Cardiac muscle cell (in vitro differentiated cells and primary cell): Measurements from ENCODE around the gene SLC7A4. TPM values are rescaled to one million over a fixed set of nuclear protein-coding genes. Genes with fewer than 3 reads are reported as not detected.

Source experiments
- DNase-seq, 2 donors: peaks; one replicate each; pipeline versions ENCODE4 v3.0.0 to v3.0.0-alpha.2; 2010 to 2017; ENCODE audit warnings: low read depth in 1 of 2, low spot score in 1 of 2
- H3K27ac ChIP-seq: fragments of 200-600 bp; sonication (generic); 2 replicates; pipeline ENCODE4 v1.5.1; 2016
- H3K27me3 ChIP-seq: fragments of 200-600 bp; sonication (generic); 2 replicates; pipeline ENCODE4 v1.6.0; 2016; ENCODE audit warnings: control low read depth
- H3K36me3 ChIP-seq: fragments of 200-600 bp; sonication (generic); 2 replicates; pipeline ENCODE4 v1.5.1; 2016; ENCODE audit warnings: control low read depth
- H3K4me1 ChIP-seq: fragments of 200-600 bp; sonication (generic); 2 replicates; pipeline ENCODE4 v1.8.1; 2017; ENCODE audit warnings: low read depth, mild to moderate bottlenecking, mixed run types
- H3K4me3 ChIP-seq: fragments of 200-600 bp; sonication (generic); 2 replicates; pipeline ENCODE4 v1.5.1; 2016; ENCODE audit warnings: mild to moderate bottlenecking
- H3K9me3 ChIP-seq: fragments of 200-600 bp; sonication (generic); 2 replicates; pipeline ENCODE4 v1.5.1; 2017; ENCODE audit warnings: low read depth, mild to moderate bottlenecking, control low read depth
- CTCF ChIP-seq: IDR thresholded peaks from 2 replicates; pipeline ENCODE4 v1.5.1; 2012; ENCODE audit warnings: low read depth, mild to moderate bottlenecking, low read length
- polyA plus RNA-seq: library from polyadenylated mRNA; unstranded; fragments of >200 nt; fragmentation: Nextera tagmentation; extraction: Ambion mirVana; gene quantifications from 2 replicates; pipeline ENCODE4 v1.2.1, GENCODE V29; 2016
- total RNA-seq: library from RNA; depleted of rRNA; stranded (reverse); fragments of >200 nt; gene quantifications from 2 replicates; pipeline ENCODE4 v1.2.3, GENCODE V29; 2016

Gene SLC7A4
- total and polyA plus RNA-seq, 2 experiments from 2014 or later, result 1.8 to 4.4 TPM

DNA sequence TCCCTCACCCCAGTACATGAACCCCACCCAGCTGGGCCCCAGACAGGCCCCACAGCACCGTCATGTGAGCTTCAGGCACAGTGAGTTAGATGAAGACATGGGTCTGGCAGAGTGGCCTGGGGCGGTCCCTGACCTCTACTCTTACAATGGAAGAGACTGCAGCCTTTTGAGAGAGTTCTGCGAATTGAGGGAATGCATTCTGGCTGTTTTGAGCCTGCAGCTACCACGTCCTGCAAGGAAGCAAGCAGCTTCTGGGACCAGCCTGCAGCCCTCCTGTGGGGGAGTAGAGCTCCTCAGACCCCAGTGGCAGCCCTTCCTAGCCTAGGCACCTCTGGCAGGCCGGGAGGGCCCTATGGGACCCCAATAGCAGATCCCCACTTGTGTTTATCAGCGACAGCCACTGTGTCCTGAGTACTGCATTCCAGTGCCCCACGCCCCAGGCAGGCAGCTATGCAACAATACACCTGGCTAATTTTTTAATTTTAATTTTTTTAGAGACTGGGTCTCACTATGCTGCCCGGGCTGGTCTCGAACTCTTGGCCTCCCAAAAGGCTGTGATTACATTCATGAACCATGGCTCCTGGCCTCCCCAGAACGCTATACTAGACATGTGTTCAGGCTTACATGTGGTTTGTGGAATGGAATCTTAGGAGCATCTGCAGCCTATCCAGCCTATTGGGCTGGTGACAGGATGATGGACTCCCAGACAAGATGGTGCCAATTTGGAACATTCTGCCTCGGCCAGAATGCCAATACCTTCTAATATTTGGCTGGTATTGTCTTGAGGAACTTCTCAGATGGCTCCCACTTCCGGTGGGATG lies 717 bp upstream of the SLC7A4 start:
- peaks cover 23% of the 10 kb centered on the region for H3K27me3 ChIP-seq
- H3K4me3 ChIP-seq, result no peak overlapping the region
- H3K27ac ChIP-seq, result no peak overlapping the region
- H3K4me1 ChIP-seq, result peaks cover 8% of the 10 kb centered on the region
- TF ChIP-seq CTCF, result no peak
- no peak for DNase-seq
- no peaks in the 10 kb centered on the region for H3K9me3 ChIP-seq
- H3K36me3 ChIP-seq, result no peaks in the 10 kb centered on the region

- H3K27me3 ChIP-seq, result peaks cover 23% of the 10 kb centered on the region
- no peak for DNase-seq
- no peaks in the 10 kb centered on the region for H3K9me3 ChIP-seq
- H3K36me3 ChIP-seq, result no peaks in the 10 kb centered on the region
- TF ChIP-seq CTCF, result no peak
- H3K27ac ChIP-seq, result no peak overlapping the region
- peaks cover 8% of the 10 kb centered on the region for H3K4me1 ChIP-seq
- no peak overlapping the region for H3K4me3 ChIP-seq
Measured at GRCh38 chr22:21031545-21032036, 770 bp downstream of the SLC7A4 start.

DNA sequence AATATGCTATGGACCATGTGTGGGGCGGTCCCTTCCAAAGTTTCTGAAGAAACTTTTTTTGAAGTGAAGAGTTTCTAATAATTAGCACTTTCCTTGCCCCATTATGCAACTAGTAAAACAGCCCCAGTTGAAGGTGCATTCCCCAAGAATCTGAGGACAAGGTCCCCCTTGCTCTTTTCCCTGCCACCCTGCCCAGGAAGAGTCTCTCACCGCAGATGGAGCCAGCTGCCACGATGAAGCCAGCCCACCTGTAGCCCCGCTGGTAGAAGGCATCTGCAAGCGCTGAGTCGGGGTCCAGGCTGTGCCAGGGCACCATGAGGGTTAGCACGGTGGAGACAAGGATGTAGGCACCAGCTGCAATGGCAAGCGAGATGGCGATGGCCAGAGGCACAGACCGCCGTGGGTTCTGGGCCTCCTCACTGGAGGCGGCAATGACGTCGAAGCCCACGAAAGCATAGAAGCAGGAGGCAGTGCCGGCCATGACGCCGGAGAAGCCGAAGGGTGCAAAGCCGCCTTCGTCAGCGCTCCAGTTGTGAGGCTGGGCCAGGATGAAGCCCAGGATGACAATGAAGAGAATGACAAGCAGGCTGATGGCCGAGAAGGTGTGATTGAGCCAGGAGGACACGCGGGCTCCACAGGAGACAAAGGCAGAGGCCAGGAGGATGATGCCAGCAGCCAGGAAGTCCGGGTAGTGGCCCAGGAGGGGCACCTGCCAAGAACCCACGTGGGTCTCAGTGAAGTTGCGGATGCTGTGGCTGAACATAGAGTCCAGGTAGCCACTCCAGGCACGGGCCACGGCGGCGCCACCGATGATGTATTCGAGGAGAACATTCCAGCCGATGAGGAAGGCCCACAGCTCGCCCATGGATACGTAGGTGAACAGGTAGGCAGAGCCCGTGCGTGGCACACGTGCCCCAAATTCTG lies 1.5 kb downstream of the SLC7A4 start:
- H3K9me3 ChIP-seq, result no peaks in the 10 kb centered on the region
- DNase-seq, result no peak
- no peaks in the 10 kb centered on the region for H3K36me3 ChIP-seq
- no peak for TF ChIP-seq CTCF
- H3K4me1 ChIP-seq, result peaks cover 8% of the 10 kb centered on the region
- peaks cover 23% of the 10 kb centered on the region for H3K27me3 ChIP-seq
- H3K4me3 ChIP-seq, result no peak overlapping the region
- no peak overlapping the region for H3K27ac ChIP-seq

DNA sequence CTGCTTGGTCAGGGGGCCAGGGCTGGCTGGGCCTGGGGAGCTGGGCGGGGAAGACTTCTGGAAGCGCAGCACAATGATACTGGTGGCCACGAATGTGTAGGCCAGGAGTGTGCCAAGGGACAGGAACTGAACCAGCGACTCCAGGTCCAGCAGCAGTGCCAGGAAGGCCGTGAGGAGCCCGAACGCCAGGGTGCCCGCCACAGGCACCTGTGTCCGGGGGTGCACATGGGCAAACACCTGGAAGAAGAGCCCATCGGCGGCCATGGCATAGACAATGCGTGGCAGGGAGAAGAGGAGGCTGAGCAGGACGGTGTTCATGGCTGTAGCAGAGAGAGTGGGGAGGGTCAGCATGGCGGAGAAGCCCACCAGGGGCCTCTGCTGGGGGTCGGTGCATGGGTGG lies 2.3 kb downstream of the SLC7A4 start:
- H3K4me1 ChIP-seq, result peaks cover 8% of the 10 kb centered on the region
- DNase-seq, result no peak
- peaks cover 23% of the 10 kb centered on the region for H3K27me3 ChIP-seq
- no peak for TF ChIP-seq CTCF
- H3K4me3 ChIP-seq, result no peak overlapping the region
- no peak overlapping the region for H3K27ac ChIP-seq
- H3K9me3 ChIP-seq, result no peaks in the 10 kb centered on the region
- H3K36me3 ChIP-seq, result no peaks in the 10 kb centered on the region

- no peak for TF ChIP-seq CTCF
- H3K4me3 ChIP-seq, result no peak overlapping the region
- peaks cover 20% of the 10 kb centered on the region for H3K27me3 ChIP-seq
- H3K9me3 ChIP-seq, result no peaks in the 10 kb centered on the region
- DNase-seq, result no peak
- H3K27ac ChIP-seq, result no peak overlapping the region
- H3K4me1 ChIP-seq, result peaks cover 8% of the 10 kb centered on the region
- no peaks in the 10 kb centered on the region for H3K36me3 ChIP-seq
Measured at GRCh38 chr22:21029486-21030025, 2.8 kb downstream of the SLC7A4 start.
